Thyroid gland (tissue), 4 donors: ENCODE measurements around the gene TXN. TPM values are rescaled to one million over a fixed set of nuclear protein-coding genes. Genes with fewer than 3 reads are reported as not detected.

Experiments used
- DNase-seq, 2 donors: peaks; one replicate each; pipeline ENCODE4 v3.0.0-alpha.2; 2019
- H3K27ac ChIP-seq, 3 donors: fragments of 200-600 bp; sonication (generic); 1 replicate in 2 of 3; 2 replicates in 1 of 3; pipeline ENCODE4 v1.5.1; 2016 to 2019; ENCODE audit warnings: mild to moderate bottlenecking in 1 of 3, moderate library complexity in 1 of 3
- H3K27me3 ChIP-seq: fragments of 200-600 bp; sonication (generic); one replicate; pipeline ENCODE4 v1.5.1; 2019
- H3K36me3 ChIP-seq, 2 donors: fragments of 200-600 bp; sonication (generic); one replicate each; pipeline ENCODE4 v1.5.1; 2016 to 2019
- H3K4me1 ChIP-seq, 2 donors: fragments of 200-600 bp; sonication (generic); one replicate each; pipeline ENCODE4 v1.5.1; 2017 to 2019
- H3K4me3 ChIP-seq, 3 donors: fragments of 200-600 bp; sonication (generic); replicated peaks in 1 of 3; 1 replicate in 2 of 3; 2 replicates in 1 of 3; pipeline ENCODE4 v1.5.1; 2016; ENCODE audit warnings: mild to moderate bottlenecking in 1 of 3
- H3K9me3 ChIP-seq: fragments of 200-600 bp; sonication (generic); one replicate; pipeline ENCODE4 v1.5.1; 2017
- CTCF ChIP-seq, 6 experiments: fragments of 200-600 bp in 3 of 6; fragments of 450-650 bp in 3 of 6; sonication (generic) in 3 of 6; IDR thresholded peaks; one replicate each; pipeline ENCODE4 v1.5.1; 2016 to 2019; ENCODE audit warnings: antibody characterized with exemption in 6 of 6, mild to moderate bottlenecking in 2 of 6, inconsistent platforms in 1 of 6, moderate library complexity in 1 of 6
- POLR2A ChIP-seq, 2 donors: fragments of 450-650 bp; IDR thresholded peaks; one replicate each; pipeline ENCODE4 v1.6.1; 2017; ENCODE audit warnings: antibody characterized with exemption in 2 of 2, mild to moderate bottlenecking in 2 of 2, moderate library complexity in 1 of 2
- WGBS, 2 donors: methylation state at CpG; one replicate each; pipeline ENCODE4 v1.1.5; 2017; 5-methylcytosine and 5-hydroxymethylcytosine counted together
- intact Hi-C: fragments of 100-400 bp; cut with DNase I; formaldehyde crosslinking; loops from one replicate; pipeline ENCODE4 v1.15.1; 2023
- total RNA-seq, 4 donors: library from RNA; depleted of rRNA; stranded (reverse); fragments of >200 nt; gene quantifications; one replicate each; pipeline ENCODE4 v1.2.3, GENCODE V29; 2016

Gene TXN
- total RNA-seq, 4 donors from 2014 or later, result 148 to 252 (median 172) TPM

GRCh38 chr9:110248361-110248760 lies 7.9 kb downstream of the TXN start:
- no peaks in the 10 kb centered on the region for H3K9me3 ChIP-seq
- no peak overlapping the region for H3K27ac ChIP-seq
- WGBS, 2 donors, result 78 to 98% methylated on average over 2 of the region's 2 CpGs
- H3K4me1 ChIP-seq, result peaks cover 0 to 4% of the 10 kb centered on the region in 2 donors
- DNase-seq, result no peak
- no peak for TF ChIP-seq CTCF (IDR thresholded peaks at IDR 0.05)
- TF ChIP-seq POLR2A (IDR thresholded peaks at IDR 0.05), result no peak
- H3K36me3 ChIP-seq, result peaks cover 15 to 22% of the 10 kb centered on the region in 2 donors
- intact Hi-C loops, result no loop called here
- H3K27me3 ChIP-seq, result no peaks in the 10 kb centered on the region
- no peak overlapping the region for H3K4me3 ChIP-seq

GRCh38 chr9:110246214-110246613 lies 10.1 kb downstream of the TXN start:
- H3K9me3 ChIP-seq, result no peaks in the 10 kb centered on the region
- H3K36me3 ChIP-seq, result peaks cover 22 to 29% of the 10 kb centered on the region in 2 donors
- no peak overlapping the region for H3K4me3 ChIP-seq
- H3K27ac ChIP-seq, result no peak overlapping the region
- DNase-seq, result no peak
- 86 to 91% methylated on average over 6 of the region's 6 CpGs for WGBS, 2 donors
- TF ChIP-seq POLR2A (IDR thresholded peaks at IDR 0.05) (no peak), CTCF (IDR thresholded peaks at IDR 0.05) (no peak)
- H3K4me1 ChIP-seq, result no peaks in the 10 kb centered on the region
- no peaks in the 10 kb centered on the region for H3K27me3 ChIP-seq
- intact Hi-C loops, result no loop called here

GRCh38 chr9:110244616-110245015 lies 11.7 kb downstream of the TXN start:
- Histone ChIP-seq H3K36me3 (peaks cover 22% of the 10 kb centered on the region in 2 donors), H3K4me1 (no peaks in the 10 kb centered on the region), H3K27ac (no peak overlapping the region), H3K4me3 (no peak overlapping the region), H3K27me3 (no peaks in the 10 kb centered on the region), H3K9me3 (no peaks in the 10 kb centered on the region)
- TF ChIP-seq POLR2A (IDR thresholded peaks at IDR 0.05), result no peak
- TF ChIP-seq CTCF (IDR thresholded peaks at IDR 0.05), result no peak
- DNase-seq, result no peak
- intact Hi-C loops, result no loop called here
- WGBS, 2 donors, result 81 to 92% methylated on average over 3 of the region's 3 CpGs

GRCh38 chr9:110241858-110242321 lies 14.4 kb downstream of the TXN start:
- WGBS, 2 donors, result 100% methylated on average over 1 of the region's 1 CpG
- TF ChIP-seq CTCF (IDR thresholded peaks at IDR 0.05) (no peak), POLR2A (IDR thresholded peaks at IDR 0.05) (no peak)
- H3K9me3 ChIP-seq, result no peaks in the 10 kb centered on the region
- no peaks in the 10 kb centered on the region for H3K4me1 ChIP-seq
- H3K27ac ChIP-seq, result no peak overlapping the region
- peaks cover 10 to 22% of the 10 kb centered on the region in 2 donors for H3K36me3 ChIP-seq
- intact Hi-C loops, result no loop called here
- no peak for DNase-seq
- no peaks in the 10 kb centered on the region for H3K27me3 ChIP-seq
- H3K4me3 ChIP-seq, result no peak overlapping the region

- Histone ChIP-seq H3K27ac (no peak overlapping the region), H3K27me3 (no peaks in the 10 kb centered on the region), H3K36me3 (peaks cover 10 to 21% of the 10 kb centered on the region in 2 donors), H3K9me3 (no peaks in the 10 kb centered on the region), H3K4me3 (no peak overlapping the region), H3K4me1 (no peaks in the 10 kb centered on the region)
- TF ChIP-seq POLR2A (IDR thresholded peaks at IDR 0.05) (no peak), CTCF (IDR thresholded peaks at IDR 0.05) (no peak)
- no peak for DNase-seq
- intact Hi-C loops, result no loop called here
- WGBS, 2 donors, result 92 to 95% methylated on average over 3 of the region's 3 CpGs
Observed at GRCh38 chr9:110241260-110241857, 14.9 kb downstream of the TXN start.
